Parathyroid adenoma (tissue), 2 donors: Measurements from ENCODE around the gene ARHGAP36.

ENCODE experiments used
- H2AFZ ChIP-seq: fragments of 300-600 bp; sonication (generic); one replicate; pipeline ENCODE4 v1.7.0; 2017; ENCODE audit warnings: antibody characterized with exemption, mild to moderate bottlenecking
- H3K27ac ChIP-seq: fragments of 300-600 bp; sonication (generic); one replicate; pipeline ENCODE4 v1.7.0; 2017
- H3K27me3 ChIP-seq: fragments of 300-600 bp; sonication (generic); one replicate; pipeline ENCODE4 v1.7.0; 2017; ENCODE audit warnings: low read length; ENCODE audit not compliant: control insufficient read depth, insufficient read depth
- H3K36me3 ChIP-seq: fragments of 300-600 bp; sonication (generic); one replicate; pipeline ENCODE4 v1.7.0; 2017; ENCODE audit warnings: low read length; ENCODE audit not compliant: control insufficient read depth, insufficient read depth
- H3K4me1 ChIP-seq: fragments of 300-600 bp; sonication (generic); one replicate; pipeline ENCODE4 v1.7.0; 2017; ENCODE audit warnings: control low read depth
- H3K4me2 ChIP-seq: fragments of 300-600 bp; sonication (generic); one replicate; pipeline ENCODE4 v1.7.0; 2017; ENCODE audit warnings: low read length
- H3K4me3 ChIP-seq: fragments of 300-600 bp; sonication (generic); one replicate; pipeline ENCODE4 v1.7.0; 2017; ENCODE audit warnings: low read depth, low read length
- H3K79me2 ChIP-seq: fragments of 300-600 bp; sonication (generic); one replicate; pipeline ENCODE4 v1.7.0; 2017; ENCODE audit warnings: control low read depth
- H3K9ac ChIP-seq: fragments of 300-600 bp; sonication (generic); one replicate; pipeline ENCODE4 v1.7.0; 2017; ENCODE audit warnings: mild to moderate bottlenecking
- H3K9me3 ChIP-seq: fragments of 300-600 bp; sonication (generic); one replicate; pipeline ENCODE4 v1.7.0; 2017; ENCODE audit warnings: low read length; ENCODE audit not compliant: control insufficient read depth
- TF ChIP-seq, protein P1 (sequence below): fragments of 300-600 bp; sonication (generic); IDR thresholded peaks from one replicate; pipeline ENCODE4 v1.7.0; 2017; ENCODE audit warnings: antibody characterized with exemption, mild to moderate bottlenecking
- donor health status: primary hyperparathyroidism.

ARHGAP36 gene

DNA sequence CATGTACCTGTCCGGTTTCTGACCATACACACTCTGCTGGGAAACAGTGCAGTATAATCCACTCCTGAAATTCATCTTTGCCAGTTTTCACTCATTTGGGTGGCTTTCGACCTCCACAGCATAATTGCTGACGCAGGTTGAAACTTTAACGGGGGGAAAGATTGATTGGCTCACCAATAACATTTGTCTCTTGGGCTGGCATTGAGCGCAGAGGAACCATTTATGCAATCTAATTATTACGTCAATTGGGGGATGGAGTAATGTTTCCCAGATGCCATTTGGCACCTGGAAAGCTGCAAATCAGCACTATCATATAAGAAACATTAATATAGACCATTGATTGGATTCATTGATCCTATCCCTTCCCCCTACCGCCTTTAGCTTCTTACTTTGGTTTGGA lies 24.1 kb upstream of the ARHGAP36 start:
- Histone ChIP-seq H3K27me3 (no peaks in the 10 kb centered on the region), H3K4me1 (no peaks in the 10 kb centered on the region), H3K4me3 (no peak overlapping the region), H3K4me2 (no peak overlapping the region), H3K36me3 (no peaks in the 10 kb centered on the region), H3K27ac (no peak overlapping the region), H2AFZ (no peak overlapping the region), H3K79me2 (no peaks in the 10 kb centered on the region), H3K9ac (no peak overlapping the region), H3K9me3 (no peaks in the 10 kb centered on the region)
- TF ChIP-seq, protein P1, sequence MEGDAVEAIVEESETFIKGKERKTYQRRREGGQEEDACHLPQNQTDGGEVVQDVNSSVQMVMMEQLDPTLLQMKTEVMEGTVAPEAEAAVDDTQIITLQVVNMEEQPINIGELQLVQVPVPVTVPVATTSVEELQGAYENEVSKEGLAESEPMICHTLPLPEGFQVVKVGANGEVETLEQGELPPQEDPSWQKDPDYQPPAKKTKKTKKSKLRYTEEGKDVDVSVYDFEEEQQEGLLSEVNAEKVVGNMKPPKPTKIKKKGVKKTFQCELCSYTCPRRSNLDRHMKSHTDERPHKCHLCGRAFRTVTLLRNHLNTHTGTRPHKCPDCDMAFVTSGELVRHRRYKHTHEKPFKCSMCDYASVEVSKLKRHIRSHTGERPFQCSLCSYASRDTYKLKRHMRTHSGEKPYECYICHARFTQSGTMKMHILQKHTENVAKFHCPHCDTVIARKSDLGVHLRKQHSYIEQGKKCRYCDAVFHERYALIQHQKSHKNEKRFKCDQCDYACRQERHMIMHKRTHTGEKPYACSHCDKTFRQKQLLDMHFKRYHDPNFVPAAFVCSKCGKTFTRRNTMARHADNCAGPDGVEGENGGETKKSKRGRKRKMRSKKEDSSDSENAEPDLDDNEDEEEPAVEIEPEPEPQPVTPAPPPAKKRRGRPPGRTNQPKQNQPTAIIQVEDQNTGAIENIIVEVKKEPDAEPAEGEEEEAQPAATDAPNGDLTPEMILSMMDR, result no peak

DNA sequence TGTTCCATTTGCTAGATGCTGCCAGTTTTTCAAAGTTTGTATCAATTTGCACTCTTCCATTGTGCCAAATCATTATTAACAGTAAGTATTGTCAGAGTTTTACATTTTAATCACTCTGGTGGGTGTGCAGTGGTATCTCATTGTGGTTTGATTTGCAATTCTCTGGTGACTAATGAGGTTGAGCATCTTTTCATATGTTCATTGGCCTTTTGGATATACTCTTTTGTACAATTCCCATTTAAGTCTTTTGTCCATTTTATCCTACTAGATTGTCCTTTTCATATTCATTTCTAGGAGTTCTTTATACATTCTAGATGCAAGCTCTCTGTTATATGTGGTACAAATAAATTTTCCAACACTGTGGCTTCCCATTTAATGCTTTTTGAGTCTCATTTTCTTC lies 17.4 kb upstream of the ARHGAP36 start:
- TF ChIP-seq, protein P1, result no peak
- no peaks in the 10 kb centered on the region for H3K4me1 ChIP-seq
- H3K4me3 ChIP-seq, result no peak overlapping the region
- H3K36me3 ChIP-seq, result no peaks in the 10 kb centered on the region
- no peaks in the 10 kb centered on the region for H3K79me2 ChIP-seq
- H3K4me2 ChIP-seq, result no peak overlapping the region
- H3K27me3 ChIP-seq, result no peaks in the 10 kb centered on the region
- H2AFZ ChIP-seq, result no peak overlapping the region
- no peak overlapping the region for H3K9ac ChIP-seq
- H3K9me3 ChIP-seq, result no peaks in the 10 kb centered on the region
- H3K27ac ChIP-seq, result no peak overlapping the region

DNA sequence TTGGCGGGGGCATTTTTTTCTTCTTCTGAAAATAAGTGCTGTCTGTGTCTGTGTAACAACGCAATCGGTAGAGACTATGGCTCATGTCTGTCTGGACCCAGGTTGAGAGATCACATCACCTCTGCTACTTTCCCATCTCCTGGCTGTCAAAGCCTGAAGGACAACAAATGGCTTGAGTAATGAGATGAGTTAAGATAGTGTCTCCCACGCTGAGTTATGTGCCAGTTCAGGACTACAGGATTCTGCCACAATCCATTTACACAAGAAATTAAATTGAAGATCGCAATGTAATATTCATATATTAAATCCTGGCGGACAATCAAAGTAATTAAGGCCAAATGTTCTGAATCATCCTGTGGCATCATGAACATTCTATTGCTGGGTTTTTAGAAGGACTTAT lies 16.5 kb upstream of the ARHGAP36 start:
- H3K9ac ChIP-seq, result no peak overlapping the region
- no peak overlapping the region for H3K4me2 ChIP-seq
- H3K4me1 ChIP-seq, result no peaks in the 10 kb centered on the region
- H2AFZ ChIP-seq, result no peak overlapping the region
- TF ChIP-seq, protein P1, result no peak
- no peaks in the 10 kb centered on the region for H3K27me3 ChIP-seq
- no peak overlapping the region for H3K4me3 ChIP-seq
- H3K27ac ChIP-seq, result no peak overlapping the region
- no peaks in the 10 kb centered on the region for H3K9me3 ChIP-seq
- H3K79me2 ChIP-seq, result no peaks in the 10 kb centered on the region
- no peaks in the 10 kb centered on the region for H3K36me3 ChIP-seq

DNA sequence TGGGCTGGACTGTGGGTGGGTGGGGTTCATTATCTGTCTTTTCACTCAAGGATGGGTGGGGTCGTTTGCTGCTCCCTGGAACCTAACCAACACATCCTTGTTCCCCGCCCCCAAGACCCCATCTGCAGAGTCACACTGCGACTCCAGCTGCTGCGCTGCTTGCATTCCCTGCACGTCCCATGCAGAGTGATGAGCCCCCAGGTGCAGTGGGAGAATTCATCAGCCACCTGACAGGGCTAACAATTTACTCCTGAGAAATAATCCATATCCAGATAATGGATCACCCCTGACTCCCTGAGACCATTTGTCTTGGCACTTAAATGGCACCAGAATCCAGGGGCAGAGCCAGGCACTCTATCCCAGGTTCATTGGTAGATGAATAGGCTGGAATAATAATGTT lies 12.4 kb upstream of the ARHGAP36 start:
- Histone ChIP-seq H3K27ac (no peak overlapping the region), H3K4me2 (no peak overlapping the region)

DNA sequence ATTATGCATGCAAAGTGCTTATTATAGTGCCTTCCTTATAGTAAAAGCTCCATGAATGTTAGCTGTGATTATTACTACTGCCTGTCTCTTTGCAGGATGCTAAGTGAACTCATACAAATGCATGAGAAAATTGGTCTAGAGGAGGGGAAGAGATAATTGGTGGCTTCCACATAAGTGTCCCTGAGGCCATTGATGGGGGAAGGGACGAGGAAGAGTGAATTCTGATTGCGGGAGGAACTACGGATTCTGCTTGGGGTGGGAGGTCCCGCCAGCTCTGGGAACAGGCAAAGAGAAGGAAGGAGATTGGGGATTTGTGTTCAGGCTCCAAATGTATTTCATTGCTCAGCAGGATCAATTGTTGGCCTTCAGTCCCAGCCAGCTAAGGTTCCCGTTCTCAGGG lies 11.6 kb upstream of the ARHGAP36 start:
- no peak overlapping the region for H2AFZ ChIP-seq
- H3K9me3 ChIP-seq, result no peaks in the 10 kb centered on the region
- H3K27me3 ChIP-seq, result no peaks in the 10 kb centered on the region
- no peak overlapping the region for H3K9ac ChIP-seq
- TF ChIP-seq, protein P1, result no peak
- H3K4me1 ChIP-seq, result no peaks in the 10 kb centered on the region
- H3K27ac ChIP-seq, result no peak overlapping the region
- no peak overlapping the region for H3K4me3 ChIP-seq
- H3K79me2 ChIP-seq, result no peaks in the 10 kb centered on the region
- H3K4me2 ChIP-seq, result no peak overlapping the region
- H3K36me3 ChIP-seq, result no peaks in the 10 kb centered on the region

More for the DNA sequence above, 12.4 kb upstream of the ARHGAP36 start:
- no peak overlapping the region for H3K9ac ChIP-seq
- H3K27me3 ChIP-seq, result no peaks in the 10 kb centered on the region
- H2AFZ ChIP-seq, result no peak overlapping the region
- H3K4me1 ChIP-seq, result no peaks in the 10 kb centered on the region
- no peak overlapping the region for H3K4me3 ChIP-seq
- H3K9me3 ChIP-seq, result no peaks in the 10 kb centered on the region
- no peaks in the 10 kb centered on the region for H3K79me2 ChIP-seq
- H3K36me3 ChIP-seq, result no peaks in the 10 kb centered on the region
- TF ChIP-seq, protein P1, result no peak
